Measurements from ENCODE around the gene MDM2.

GRCh38 chr12:68842784-68843567, 35.0 kb downstream of the MDM2 start:
- TF ChIP-seq CTCF (IDR thresholded peaks at IDR 0.05 in 2 of 3, conservative IDR thresholded peaks at IDR 0.05 in 1 of 3; ENCODE audit: control insufficient read depth in 2 of 3, extremely low read depth in 1 of 3, insufficient read depth in 1 of 3, low read depth in 3 of 3, low read length in 3 of 3) (no peak), NFIC (IDR thresholded peaks at IDR 0.05; ENCODE audit: low read depth, low read length) (no peak), TAF1 (IDR thresholded peaks at IDR 0.05; ENCODE audit: borderline replicate concordance, low read depth, low read length) (no peak), REST (IDR thresholded peaks at IDR 0.05; ENCODE audit: low read depth, low read length) (no peak), E2F8 (IDR thresholded peaks at IDR 0.05; ENCODE audit: low read depth, partially characterized antibody) (no peak), JUND (IDR thresholded peaks at IDR 0.05; ENCODE audit: low read depth, low read length) (no peak), ESRRA (IDR thresholded peaks at IDR 0.05; ENCODE audit: low read length) (no peak), POLR2A (IDR thresholded peaks at IDR 0.05; ENCODE audit: low read depth, low read length) (no peak), MYC (IDR thresholded peaks at IDR 0.05; ENCODE audit: insufficient read depth, insufficient read length, insufficient replicate concordance, low read length, severe bottlenecking) (no peak)

All from GM12878 (cell line).